Loucy (cell line): ENCODE data around the gene CDK8.

Experiments used
- H2AFZ ChIP-seq: fragments of 200-600 bp; sonication (generic); 2 replicates; pipeline ENCODE4 v1.6.0; 2016; ENCODE audit warnings: antibody characterized with exemption, mild to moderate bottlenecking, low read length, moderate library complexity
- H3F3A ChIP-seq: fragments of 200-600 bp; 2 replicates; pipeline ENCODE4 v1.6.0; 2016; ENCODE audit warnings: antibody characterized with exemption, low read depth, mild to moderate bottlenecking
- H3K27me3 ChIP-seq: fragments of 200-600 bp; sonication (generic); 2 replicates; pipeline ENCODE4 v1.6.1; 2014; ENCODE audit warnings: low read length, mild to moderate bottlenecking; ENCODE audit not compliant: insufficient read depth, poor library complexity, severe bottlenecking
- H3K36me3 ChIP-seq: fragments of 200-600 bp; sonication (generic); 2 replicates; pipeline ENCODE4 v1.6.1; 2016; ENCODE audit warnings: low read length; ENCODE audit not compliant: insufficient read depth
- H3K4me1 ChIP-seq: fragments of 200-600 bp; sonication (generic); 2 replicates; pipeline ENCODE4 v1.5.1; 2014; ENCODE audit warnings: low read length, mild to moderate bottlenecking; ENCODE audit not compliant: insufficient read depth, poor library complexity, severe bottlenecking
- H3K4me2 ChIP-seq: fragments of 200-600 bp; sonication (generic); 2 replicates; pipeline ENCODE4 v1.6.0; 2014; ENCODE audit warnings: antibody characterized with exemption, low read length, low read depth, mild to moderate bottlenecking; ENCODE audit not compliant: poor library complexity, severe bottlenecking
- H3K4me3 ChIP-seq: fragments of 200-600 bp; sonication (generic); 2 replicates; pipeline ENCODE4 v1.5.1; 2014; ENCODE audit warnings: low read length, mild to moderate bottlenecking, mixed read lengths; ENCODE audit not compliant: poor library complexity, severe bottlenecking
- H3K79me2 ChIP-seq: fragments of 200-600 bp; sonication (generic); 2 replicates; pipeline ENCODE4 v1.6.1; 2014; ENCODE audit warnings: low read length; ENCODE audit not compliant: insufficient read depth
- H3K9ac ChIP-seq: fragments of 200-600 bp; sonication (generic); 2 replicates; pipeline ENCODE4 v1.6.0; 2014; ENCODE audit warnings: mild to moderate bottlenecking, low read depth, low read length, moderate library complexity; ENCODE audit not compliant: poor library complexity, severe bottlenecking
- H3K9me2 ChIP-seq: fragments of 200-600 bp; sonication (generic); replicated peaks from 2 replicates; pipeline ENCODE4 v1.6.1; 2016; ENCODE audit warnings: low read depth, low read length, mixed read lengths
- H3K9me3 ChIP-seq: fragments of 200-600 bp; sonication (generic); 2 replicates; pipeline ENCODE4 v1.6.1; 2014; ENCODE audit warnings: mild to moderate bottlenecking, antibody characterized with exemption, low read length, low read depth; ENCODE audit not compliant: insufficient read depth
- H4K20me1 ChIP-seq: fragments of 200-600 bp; sonication (generic); 2 replicates; pipeline ENCODE4 v1.6.0; 2014; ENCODE audit warnings: antibody characterized with exemption, low read length, mild to moderate bottlenecking; ENCODE audit not compliant: insufficient read depth, poor library complexity, severe bottlenecking
- CTCF ChIP-seq: fragments of 200-600 bp; sonication (generic); conservative IDR thresholded peaks from 2 replicates; pipeline ENCODE4 v1.5.1; 2014; ENCODE audit warnings: mild to moderate bottlenecking, antibody characterized with exemption, low read length
- EZH2phosphoT487 ChIP-seq: fragments of 200-600 bp; IDR thresholded peaks from 2 replicates; pipeline ENCODE4 v1.6.1; 2018; ENCODE audit warnings: antibody characterized with exemption, mild to moderate bottlenecking, moderate library complexity, borderline replicate concordance

Gene CDK8

GRCh38 chr13:26448032-26448431 lies 194.1 kb downstream of the CDK8 start:
- Histone ChIP-seq H3K9me3 (no peaks in the 10 kb centered on the region), H3F3A (no peaks in the 10 kb centered on the region), H3K4me2 (no peak overlapping the region), H3K79me2 (no peaks in the 10 kb centered on the region), H3K4me3 (no peak overlapping the region), H3K9me2 (no peaks in the 10 kb centered on the region), H3K9ac (no peak overlapping the region), H3K4me1 (no peaks in the 10 kb centered on the region), H3K27me3 (no peaks in the 10 kb centered on the region), H3K36me3 (no peaks in the 10 kb centered on the region), H4K20me1 (no peaks in the 10 kb centered on the region), H2AFZ (no peak overlapping the region)
- TF ChIP-seq EZH2phosphoT487 (no peak), CTCF (no peak)

- H3K27me3 ChIP-seq, result no peaks in the 10 kb centered on the region
- no peaks in the 10 kb centered on the region for H3K9me2 ChIP-seq
- no peaks in the 10 kb centered on the region for H3K79me2 ChIP-seq
- no peak overlapping the region for H3K4me2 ChIP-seq
- no peaks in the 10 kb centered on the region for H3F3A ChIP-seq
- H3K9ac ChIP-seq, result no peak overlapping the region
- no peaks in the 10 kb centered on the region for H4K20me1 ChIP-seq
- TF ChIP-seq EZH2phosphoT487 (no peak), CTCF (no peak)
- no peaks in the 10 kb centered on the region for H3K36me3 ChIP-seq
- no peak overlapping the region for H2AFZ ChIP-seq
- no peaks in the 10 kb centered on the region for H3K4me1 ChIP-seq
- no peaks in the 10 kb centered on the region for H3K9me3 ChIP-seq
- no peak overlapping the region for H3K4me3 ChIP-seq
These were observed 195.3 kb downstream of the CDK8 start for GRCh38 chr13:26449063-26449848.
